ENCODE data around the gene ZNF385B. TPM values are rescaled to one million over a fixed set of nuclear protein-coding genes. Genes with fewer than 3 reads are reported as not detected.

ZNF385B gene
- total RNA-seq, 5 donors from 2014 or later (not counting 1 experiment from before 2014, with no cell fraction given), result 0.12 TPM; not detected in 4

GRCh38 chr2:179812501-179812900 is 48.9 kb downstream of the ZNF385B start:
- WGBS (ENCODE audit: insufficient coverage), result no CpG with 5 or more reads among the region's 1 CpG
- Mint-ChIP-seq H3K27me3 (no peaks in the 10 kb centered on the region), H3K9me3 (peaks cover 0 to 7% (median 0%) of the 10 kb centered on the region in 3 donors), H3K4me3 (no peak overlapping the region), H3K4me1 (no peaks in the 10 kb centered on the region), H3K27ac (no peak overlapping the region), H3K36me3 (no peaks in the 10 kb centered on the region)
- DNase-seq (no peak), ATAC-seq (replicated peaks in 1 of 4) (no peak)
- no peak overlapping the region for H3K27ac ChIP-seq (ENCODE audit: low read length)
- H3K36me3 ChIP-seq (ENCODE audit: control insufficient read depth in 2 of 2, extremely low read depth in 1 of 2, insufficient read depth in 1 of 2, low read length in 1 of 2), result no peaks in the 10 kb centered on the region
- ChIA-PET POLR2A (no interaction called here), CTCF (no interaction called here)
- no peak overlapping the region for H3K4me3 ChIP-seq (ENCODE audit: control insufficient read depth in 1 of 2, extremely low read depth in 1 of 2, low read length in 1 of 2)
- no peaks in the 10 kb centered on the region for H3K27me3 ChIP-seq (replicated peaks in 1 of 2; ENCODE audit: control insufficient read depth in 2 of 2, extremely low read depth in 1 of 2, insufficient read depth in 2 of 2, low read length in 1 of 2)
- H3K9me3 ChIP-seq, result no peaks in the 10 kb centered on the region
- no peaks in the 10 kb centered on the region for H3K4me1 ChIP-seq (ENCODE audit: control insufficient read depth in 1 of 2, extremely low read depth in 1 of 2, insufficient read depth in 2 of 2, low read length in 2 of 2)

- no peaks in the 10 kb centered on the region for H3K27me3 ChIP-seq (replicated peaks in 1 of 2; ENCODE audit: control insufficient read depth in 2 of 2, extremely low read depth in 1 of 2, insufficient read depth in 2 of 2, low read length in 1 of 2)
- no peaks in the 10 kb centered on the region for H3K4me1 Mint-ChIP-seq
- ChIA-PET POLR2A (no interaction called here), CTCF (no interaction called here)
- no peak overlapping the region for H3K4me3 ChIP-seq (ENCODE audit: control insufficient read depth in 1 of 2, extremely low read depth in 1 of 2, low read length in 1 of 2)
- H3K27me3 Mint-ChIP-seq, result no peaks in the 10 kb centered on the region
- no peaks in the 10 kb centered on the region for H3K9me3 ChIP-seq
- H3K4me3 Mint-ChIP-seq, result no peak overlapping the region
- no peaks in the 10 kb centered on the region for H3K36me3 ChIP-seq (ENCODE audit: control insufficient read depth in 2 of 2, extremely low read depth in 1 of 2, insufficient read depth in 1 of 2, low read length in 1 of 2)
- no peaks in the 10 kb centered on the region for H3K36me3 Mint-ChIP-seq
- no peak overlapping the region for H3K27ac ChIP-seq (ENCODE audit: low read length)
- no peaks in the 10 kb centered on the region for H3K4me1 ChIP-seq (ENCODE audit: control insufficient read depth in 1 of 2, extremely low read depth in 1 of 2, insufficient read depth in 2 of 2, low read length in 2 of 2)
- no peak for DNase-seq
- ATAC-seq (replicated peaks in 1 of 4), result no peak
- no peak overlapping the region for H3K27ac Mint-ChIP-seq
- H3K9me3 Mint-ChIP-seq, result peaks cover 0 to 7% (median 0%) of the 10 kb centered on the region in 3 donors
Observed at GRCh38 chr2:179811042-179811441, 50.4 kb downstream of the ZNF385B start.

GRCh38 chr2:179809606-179810005 is 51.8 kb downstream of the ZNF385B start:
- Mint-ChIP-seq H3K9me3 (peaks cover 0 to 7% (median 0%) of the 10 kb centered on the region in 3 donors), H3K4me1 (no peaks in the 10 kb centered on the region), H3K36me3 (no peaks in the 10 kb centered on the region), H3K27me3 (peaks cover 0 to 3% of the 10 kb centered on the region in 2 donors), H3K4me3 (no peak overlapping the region), H3K27ac (no peak overlapping the region)
- Histone ChIP-seq H3K4me3 (ENCODE audit: control insufficient read depth in 1 of 2, extremely low read depth in 1 of 2, low read length in 1 of 2) (no peak overlapping the region), H3K4me1 (ENCODE audit: control insufficient read depth in 1 of 2, extremely low read depth in 1 of 2, insufficient read depth in 2 of 2, low read length in 2 of 2) (no peaks in the 10 kb centered on the region), H3K9me3 (no peaks in the 10 kb centered on the region), H3K36me3 (ENCODE audit: control insufficient read depth in 2 of 2, extremely low read depth in 1 of 2, insufficient read depth in 1 of 2, low read length in 1 of 2) (no peaks in the 10 kb centered on the region), H3K27ac (ENCODE audit: low read length) (no peak overlapping the region), H3K27me3 (replicated peaks in 1 of 2; ENCODE audit: control insufficient read depth in 2 of 2, extremely low read depth in 1 of 2, insufficient read depth in 2 of 2, low read length in 1 of 2) (no peaks in the 10 kb centered on the region)
- no CpG with 5 or more reads among the region's 4 CpGs for WGBS (ENCODE audit: insufficient coverage)
- POLR2A ChIA-PET, result no interaction called here
- DNase-seq (no peak), ATAC-seq (replicated peaks in 1 of 4) (no peak)
- CTCF ChIA-PET, result no interaction called here

GRCh38 chr2:179805001-179805400 is 56.4 kb downstream of the ZNF385B start:
- Mint-ChIP-seq H3K36me3 (no peaks in the 10 kb centered on the region), H3K27me3 (peaks cover 3 to 4% of the 10 kb centered on the region in 2 donors), H3K9me3 (peaks cover 0 to 3% (median 0%) of the 10 kb centered on the region in 3 donors), H3K27ac (no peak overlapping the region), H3K4me3 (no peak overlapping the region), H3K4me1 (no peaks in the 10 kb centered on the region)
- ATAC-seq (replicated peaks in 1 of 4) (no peak), DNase-seq (no peak)
- no peaks in the 10 kb centered on the region for H3K9me3 ChIP-seq
- POLR2A ChIA-PET, result no interaction called here
- H3K4me3 ChIP-seq (ENCODE audit: control insufficient read depth in 1 of 2, extremely low read depth in 1 of 2, low read length in 1 of 2), result no peak overlapping the region
- H3K4me1 ChIP-seq (ENCODE audit: control insufficient read depth in 1 of 2, extremely low read depth in 1 of 2, insufficient read depth in 2 of 2, low read length in 2 of 2), result no peaks in the 10 kb centered on the region
- no peak overlapping the region for H3K27ac ChIP-seq (ENCODE audit: low read length)
- no peaks in the 10 kb centered on the region for H3K27me3 ChIP-seq (replicated peaks in 1 of 2; ENCODE audit: control insufficient read depth in 2 of 2, extremely low read depth in 1 of 2, insufficient read depth in 2 of 2, low read length in 1 of 2)
- CTCF ChIA-PET, result no interaction called here
- no CpG with 5 or more reads among the region's 3 CpGs for WGBS (ENCODE audit: insufficient coverage)
- H3K36me3 ChIP-seq (ENCODE audit: control insufficient read depth in 2 of 2, extremely low read depth in 1 of 2, insufficient read depth in 1 of 2, low read length in 1 of 2), result no peaks in the 10 kb centered on the region

GRCh38 chr2:179804206-179804605 is 57.2 kb downstream of the ZNF385B start:
- ChIA-PET POLR2A (no interaction called here), CTCF (no interaction called here)
- H3K36me3 Mint-ChIP-seq, result no peaks in the 10 kb centered on the region
- no peak overlapping the region for H3K27ac Mint-ChIP-seq
- peaks cover 0 to under 1% (median 0%) of the 10 kb centered on the region in 3 donors for H3K9me3 Mint-ChIP-seq
- H3K4me3 ChIP-seq (ENCODE audit: control insufficient read depth in 1 of 2, extremely low read depth in 1 of 2, low read length in 1 of 2), result no peak overlapping the region
- peaks cover 3 to 4% of the 10 kb centered on the region in 2 donors for H3K27me3 Mint-ChIP-seq
- H3K36me3 ChIP-seq (ENCODE audit: control insufficient read depth in 2 of 2, extremely low read depth in 1 of 2, insufficient read depth in 1 of 2, low read length in 1 of 2), result no peaks in the 10 kb centered on the region
- ATAC-seq (replicated peaks in 1 of 4) (no peak), DNase-seq (no peak)
- no peaks in the 10 kb centered on the region for H3K9me3 ChIP-seq
- H3K4me3 Mint-ChIP-seq, result no peak overlapping the region
- no CpG with 5 or more reads among the region's 2 CpGs for WGBS (ENCODE audit: insufficient coverage)
- no peaks in the 10 kb centered on the region for H3K27me3 ChIP-seq (replicated peaks in 1 of 2; ENCODE audit: control insufficient read depth in 2 of 2, extremely low read depth in 1 of 2, insufficient read depth in 2 of 2, low read length in 1 of 2)
- no peaks in the 10 kb centered on the region for H3K4me1 ChIP-seq (ENCODE audit: control insufficient read depth in 1 of 2, extremely low read depth in 1 of 2, insufficient read depth in 2 of 2, low read length in 2 of 2)
- H3K27ac ChIP-seq (ENCODE audit: low read length), result no peak overlapping the region
- no peaks in the 10 kb centered on the region for H3K4me1 Mint-ChIP-seq

- H3K4me3 Mint-ChIP-seq, result no peak overlapping the region
- POLR2A ChIA-PET, result no interaction called here
- Histone ChIP-seq H3K27ac (ENCODE audit: low read length) (no peak overlapping the region), H3K4me1 (ENCODE audit: control insufficient read depth in 1 of 2, extremely low read depth in 1 of 2, insufficient read depth in 2 of 2, low read length in 2 of 2) (no peaks in the 10 kb centered on the region), H3K4me3 (ENCODE audit: control insufficient read depth in 1 of 2, extremely low read depth in 1 of 2, low read length in 1 of 2) (no peak overlapping the region), H3K36me3 (ENCODE audit: control insufficient read depth in 2 of 2, extremely low read depth in 1 of 2, insufficient read depth in 1 of 2, low read length in 1 of 2) (no peaks in the 10 kb centered on the region), H3K27me3 (replicated peaks in 1 of 2; ENCODE audit: control insufficient read depth in 2 of 2, extremely low read depth in 1 of 2, insufficient read depth in 2 of 2, low read length in 1 of 2) (no peaks in the 10 kb centered on the region), H3K9me3 (no peaks in the 10 kb centered on the region)
- H3K27me3 Mint-ChIP-seq, result peaks cover 3 to 4% of the 10 kb centered on the region in 2 donors
- CTCF ChIA-PET, result no interaction called here
- no peak overlapping the region for H3K27ac Mint-ChIP-seq
- 60% methylated on average over 1 of the region's 2 CpGs for WGBS (ENCODE audit: insufficient coverage)
- H3K9me3 Mint-ChIP-seq, result no peaks in the 10 kb centered on the region
- no peaks in the 10 kb centered on the region for H3K36me3 Mint-ChIP-seq
- ATAC-seq (replicated peaks in 1 of 4), result no peak
- DNase-seq, result no peak
- no peaks in the 10 kb centered on the region for H3K4me1 Mint-ChIP-seq
Observed at GRCh38 chr2:179802051-179802882, 59.1 kb downstream of the ZNF385B start.

- no peaks in the 10 kb centered on the region for H3K9me3 ChIP-seq
- ChIA-PET POLR2A (no interaction called here), CTCF (no interaction called here)
- H3K4me1 ChIP-seq (ENCODE audit: control insufficient read depth in 1 of 2, extremely low read depth in 1 of 2, insufficient read depth in 2 of 2, low read length in 2 of 2), result no peaks in the 10 kb centered on the region
- Mint-ChIP-seq H3K27ac (no peak overlapping the region), H3K4me1 (no peaks in the 10 kb centered on the region), H3K36me3 (no peaks in the 10 kb centered on the region), H3K27me3 (peaks cover 3 to 4% of the 10 kb centered on the region in 2 donors), H3K9me3 (no peaks in the 10 kb centered on the region), H3K4me3 (no peak overlapping the region)
- no peak overlapping the region for H3K27ac ChIP-seq (ENCODE audit: low read length)
- no peaks in the 10 kb centered on the region for H3K36me3 ChIP-seq (ENCODE audit: control insufficient read depth in 2 of 2, extremely low read depth in 1 of 2, insufficient read depth in 1 of 2, low read length in 1 of 2)
- no peaks in the 10 kb centered on the region for H3K27me3 ChIP-seq (replicated peaks in 1 of 2; ENCODE audit: control insufficient read depth in 2 of 2, extremely low read depth in 1 of 2, insufficient read depth in 2 of 2, low read length in 1 of 2)
- ATAC-seq (replicated peaks in 1 of 4) (no peak), DNase-seq (no peak)
- H3K4me3 ChIP-seq (ENCODE audit: control insufficient read depth in 1 of 2, extremely low read depth in 1 of 2, low read length in 1 of 2), result no peak overlapping the region
Observed at GRCh38 chr2:179800776-179801175, 60.6 kb downstream of the ZNF385B start.

Data from T-cell (primary cell).